ENCODE data around the gene PDE7B.
A peak's percentile ranks its signal among the peaks of the same experiment; 100 is the strongest.

Gene PDE7B

DNA sequence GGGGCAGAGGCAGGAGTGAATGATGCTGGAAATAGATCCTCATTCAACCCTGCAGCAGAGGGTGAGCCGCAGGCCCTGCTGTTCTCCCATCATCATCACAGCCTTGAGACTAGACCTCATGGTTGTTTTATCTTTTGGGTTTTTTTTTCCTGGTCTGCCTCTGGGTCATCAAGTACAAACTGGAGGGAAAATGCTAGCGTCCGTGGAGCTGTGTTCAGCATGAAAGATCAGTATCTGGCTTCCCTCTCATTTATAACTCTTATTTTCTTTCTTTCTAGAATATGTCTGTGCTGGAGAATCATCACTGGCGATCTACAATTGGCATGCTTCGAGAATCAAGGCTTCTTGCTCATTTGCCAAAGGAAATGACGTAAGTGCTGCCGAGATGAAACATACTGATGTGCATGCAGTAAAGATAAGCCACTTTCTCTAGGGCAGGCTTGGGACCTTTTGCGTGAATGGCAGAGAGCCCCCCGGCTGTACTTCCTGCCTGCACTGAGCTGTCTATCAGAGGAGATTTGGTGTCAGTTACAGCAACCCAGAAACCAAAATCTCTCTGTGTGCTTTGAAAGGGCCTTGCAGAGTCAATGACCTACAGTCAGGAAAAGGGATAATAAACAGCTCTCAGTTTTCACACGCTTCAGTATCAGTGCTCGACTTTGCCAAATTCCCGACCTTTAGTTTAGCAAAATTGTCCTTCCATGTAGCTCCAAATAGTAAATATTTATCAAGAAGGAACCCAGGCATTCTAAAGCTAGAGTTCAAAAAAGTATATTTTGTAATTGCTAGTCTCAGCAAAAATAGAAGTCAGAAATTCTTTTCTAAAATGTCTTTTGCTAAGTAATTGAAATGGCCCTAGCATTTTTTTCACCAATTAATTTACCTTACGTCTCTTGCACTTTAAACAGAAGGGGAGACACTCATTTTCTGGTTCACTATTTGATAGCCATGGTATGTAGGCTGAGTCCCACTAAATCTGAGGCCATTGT is 322.3 kb downstream of the PDE7B start:
- no peak for DNase-seq (ENCODE audit: low spot score)
- Histone ChIP-seq H3K27ac (peak overlapping the region in 1 of 2 donors; percentile 26), H3K4me3 (no peak overlapping the region)
- TF ChIP-seq, protein P1, sequence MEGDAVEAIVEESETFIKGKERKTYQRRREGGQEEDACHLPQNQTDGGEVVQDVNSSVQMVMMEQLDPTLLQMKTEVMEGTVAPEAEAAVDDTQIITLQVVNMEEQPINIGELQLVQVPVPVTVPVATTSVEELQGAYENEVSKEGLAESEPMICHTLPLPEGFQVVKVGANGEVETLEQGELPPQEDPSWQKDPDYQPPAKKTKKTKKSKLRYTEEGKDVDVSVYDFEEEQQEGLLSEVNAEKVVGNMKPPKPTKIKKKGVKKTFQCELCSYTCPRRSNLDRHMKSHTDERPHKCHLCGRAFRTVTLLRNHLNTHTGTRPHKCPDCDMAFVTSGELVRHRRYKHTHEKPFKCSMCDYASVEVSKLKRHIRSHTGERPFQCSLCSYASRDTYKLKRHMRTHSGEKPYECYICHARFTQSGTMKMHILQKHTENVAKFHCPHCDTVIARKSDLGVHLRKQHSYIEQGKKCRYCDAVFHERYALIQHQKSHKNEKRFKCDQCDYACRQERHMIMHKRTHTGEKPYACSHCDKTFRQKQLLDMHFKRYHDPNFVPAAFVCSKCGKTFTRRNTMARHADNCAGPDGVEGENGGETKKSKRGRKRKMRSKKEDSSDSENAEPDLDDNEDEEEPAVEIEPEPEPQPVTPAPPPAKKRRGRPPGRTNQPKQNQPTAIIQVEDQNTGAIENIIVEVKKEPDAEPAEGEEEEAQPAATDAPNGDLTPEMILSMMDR (IDR thresholded peaks at IDR 0.05) = no peak

DNA sequence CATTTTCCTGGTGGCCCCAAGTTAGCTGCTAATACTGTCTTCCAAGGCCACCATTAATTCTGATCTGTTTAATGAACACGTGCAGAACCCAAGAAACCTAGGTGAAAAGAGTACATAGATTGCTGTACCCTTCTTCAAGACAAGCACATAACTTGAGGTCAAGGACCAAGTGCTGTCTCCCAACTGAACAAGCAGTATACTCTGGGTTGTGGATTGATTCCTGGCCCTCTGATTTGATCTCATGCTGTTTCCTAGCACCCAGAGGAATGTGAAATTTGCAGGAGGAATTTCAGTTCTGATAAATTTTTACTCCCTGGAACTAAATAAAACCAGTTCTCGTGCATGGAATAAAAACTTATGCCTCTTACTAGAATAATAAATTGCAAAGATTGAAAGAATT is 323.0 kb downstream of the PDE7B start:
- no peak overlapping the region for H3K4me3 ChIP-seq
- TF ChIP-seq, protein P1 (IDR thresholded peaks at IDR 0.05) = no peak
- no peak for DNase-seq (ENCODE audit: low spot score)
- peak overlapping the region in 1 of 2 donors; percentile 26 for H3K27ac ChIP-seq

DNA sequence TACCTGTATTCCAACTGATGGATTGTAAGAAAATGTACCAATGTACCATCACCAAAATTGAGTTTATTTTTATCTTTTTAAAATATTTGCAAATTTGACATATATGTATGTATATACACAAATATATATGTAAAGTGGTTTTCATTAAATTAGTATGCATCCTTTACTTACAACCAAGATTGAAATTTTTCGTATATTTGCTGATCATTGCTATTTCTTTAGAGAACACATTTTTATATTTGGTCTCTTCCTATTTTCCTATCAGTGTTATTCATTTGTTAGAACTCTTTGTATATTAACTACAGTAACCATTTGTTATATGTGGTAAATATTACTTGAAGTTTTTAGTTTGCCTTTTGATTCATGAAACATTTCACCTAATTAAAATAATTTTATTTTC is 324.4 kb downstream of the PDE7B start:
- TF ChIP-seq, protein P1 (IDR thresholded peaks at IDR 0.05) = no peak
- no peak for DNase-seq (ENCODE audit: low spot score)
- H3K4me3 ChIP-seq = no peak overlapping the region

DNA sequence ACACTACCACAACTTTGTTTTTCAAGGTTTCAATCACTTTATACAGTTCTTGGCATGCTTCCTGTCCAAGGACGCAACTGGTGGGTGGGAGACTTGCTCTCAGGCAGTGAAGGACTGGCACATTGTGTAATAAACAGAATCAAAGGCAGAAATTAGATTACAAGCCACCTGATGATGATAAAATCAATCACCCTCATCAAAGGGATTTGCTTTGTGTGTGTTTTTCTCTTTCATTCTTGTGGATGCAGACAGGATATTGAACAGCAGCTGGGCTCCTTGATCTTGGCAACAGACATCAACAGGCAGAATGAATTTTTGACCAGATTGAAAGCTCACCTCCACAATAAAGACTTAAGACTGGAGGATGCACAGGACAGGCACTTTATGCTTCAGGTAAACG is 327.2 kb downstream of the PDE7B start:
- no peak overlapping the region for H3K27ac ChIP-seq
- TF ChIP-seq, protein P1 (IDR thresholded peaks at IDR 0.05) = no peak
- DNase-seq (ENCODE audit: low spot score) = no peak

More for the DNA sequence above, 324.4 kb downstream of the PDE7B start:
- no peak overlapping the region for H3K27ac ChIP-seq

DNA sequence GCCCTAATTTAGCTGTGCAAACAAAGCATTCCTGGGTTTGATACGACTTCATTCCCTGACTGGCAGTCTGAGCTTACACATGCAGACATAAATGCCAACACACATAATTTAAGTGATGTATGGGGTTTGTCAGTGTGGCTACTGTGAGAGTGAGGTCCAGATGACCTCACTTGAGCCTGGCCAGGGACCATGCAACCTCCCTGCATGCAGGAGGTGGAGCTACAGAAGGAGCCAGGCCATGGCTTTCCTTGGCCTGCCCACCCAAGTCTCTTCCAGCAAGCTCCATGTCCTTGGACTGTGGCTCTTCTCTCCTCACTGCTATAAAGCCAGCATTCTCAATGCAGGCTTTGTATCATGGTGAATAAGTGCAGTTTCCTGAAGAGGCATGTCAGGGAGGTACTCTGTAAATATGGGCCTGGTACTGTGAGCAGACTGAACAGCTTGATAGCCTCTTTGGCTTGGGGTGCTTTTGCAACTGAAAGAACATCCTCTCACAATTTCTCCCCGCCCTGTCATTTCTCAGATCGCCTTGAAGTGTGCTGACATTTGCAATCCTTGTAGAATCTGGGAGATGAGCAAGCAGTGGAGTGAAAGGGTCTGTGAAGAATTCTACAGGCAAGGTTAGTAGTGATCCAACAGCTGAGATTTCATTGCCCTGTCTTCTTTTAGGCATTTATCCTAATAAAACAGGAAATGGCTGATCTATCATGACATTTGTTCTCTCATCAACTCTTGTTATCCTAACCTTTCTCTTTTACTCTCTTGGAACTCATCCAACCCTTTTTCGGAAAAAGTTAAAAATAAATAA is 329.4 kb downstream of the PDE7B start:
- TF ChIP-seq, protein P1 (IDR thresholded peaks at IDR 0.05) = no peak
- Histone ChIP-seq H3K4me3 (no peak overlapping the region), H3K27ac (no peak overlapping the region)
- no peak for DNase-seq (ENCODE audit: low spot score)

More for the DNA sequence above, 327.2 kb downstream of the PDE7B start:
- H3K4me3 ChIP-seq = no peak overlapping the region

DNA sequence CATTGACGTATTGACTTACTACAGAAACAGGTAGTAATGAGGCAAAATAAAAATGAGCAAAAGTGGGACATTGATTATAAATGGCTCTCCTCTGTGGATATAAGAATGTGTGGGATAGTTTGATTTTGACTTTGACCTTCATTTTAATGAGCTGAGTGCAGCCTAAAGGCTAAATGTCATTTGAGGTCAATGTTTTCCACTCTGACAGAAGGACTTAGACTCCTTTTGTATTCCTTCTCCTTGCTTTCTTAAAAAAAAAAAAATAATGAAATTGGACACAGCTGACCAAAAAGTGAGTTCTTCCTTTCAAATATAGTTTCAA is 330.0 kb downstream of the PDE7B start:
- no peak overlapping the region for H3K27ac ChIP-seq
- TF ChIP-seq, protein P1 (IDR thresholded peaks at IDR 0.05) = no peak

More for the DNA sequence above, 330.0 kb downstream of the PDE7B start:
- DNase-seq (ENCODE audit: low spot score) = no peak
- H3K4me3 ChIP-seq = no peak overlapping the region
